ENCODE measurements around the gene FGFBP2.

- no peak for TF ChIP-seq POLR2AphosphoS5 (IDR thresholded peaks at IDR 0.05; ENCODE audit: low read depth, low read length)
- no peak for TF ChIP-seq POLR2A (IDR thresholded peaks at IDR 0.05; ENCODE audit: low read depth, low read length)
- TF ChIP-seq TAF1 (IDR thresholded peaks at IDR 0.05; ENCODE audit: borderline replicate concordance, low read depth, low read length): no peak
Observed at GRCh38 chr4:15917297-15917696, 45.7 kb downstream of the FGFBP2 start.
